Measurements from ENCODE around the gene CD52. TPM values are rescaled to one million over a fixed set of nuclear protein-coding genes. Genes with fewer than 3 reads are reported as not detected.

The CD52 gene
- total and polyA plus RNA-seq, 3 donors from 2014 or later = 3.0 to 23.8 TPM; not detected in 1

- Histone ChIP-seq H3K27ac (no peak overlapping the region), H3K9me3 (no peaks in the 10 kb centered on the region), H3K27me3 (no peaks in the 10 kb centered on the region), H3K36me3 (ENCODE audit: low read depth, missing control alignments) (no peaks in the 10 kb centered on the region), H3K4me1 (no peaks in the 10 kb centered on the region), H3K4me3 (no peak overlapping the region)
- WGBS, 2 donors = 77 to 85% methylated on average over 4 of the region's 4 CpGs
- no peak for DNase-seq
- TF ChIP-seq CTCF (IDR thresholded peaks at IDR 0.05) = no peak
- no peak for TF ChIP-seq POLR2A (IDR thresholded peaks at IDR 0.05)
- intact Hi-C loops (cut with DNase I; ENCODE audit: low total_unique reads) = no loop called here
Measured at GRCh38 chr1:26353210-26353859, 35.6 kb downstream of the CD52 start.

GRCh38 chr1:26353976-26354820 is 36.4 kb downstream of the CD52 start, which contains the start of gene CRYBG2:
Gene CRYBG2, minus strand, starts transcription at chr1:26354130. Its CDS starts 7,473 bp downstream, at chr1:26346657.
- H3K9me3 ChIP-seq = no peaks in the 10 kb centered on the region
- TF ChIP-seq CTCF (IDR thresholded peaks at IDR 0.05) (no peak), POLR2A (IDR thresholded peaks at IDR 0.05) (no peak)
- intact Hi-C loops (cut with DNase I; ENCODE audit: low total_unique reads) = no loop called here
- H3K27ac ChIP-seq = no peak within 1 kb of the TSS
- H3K27me3 ChIP-seq = no peaks in the 10 kb centered on the region
- no peaks in the 10 kb centered on the region for H3K4me1 ChIP-seq
- H3K4me3 ChIP-seq = no peak within 1 kb of the TSS
- DNase-seq = no peak
- WGBS, 2 donors = 70 to 91% methylated on average over 7 to 21 of the region's 21 CpGs
- H3K36me3 ChIP-seq (ENCODE audit: low read depth, missing control alignments) = no peaks in the 10 kb centered on the region

- intact Hi-C loops (cut with DNase I; ENCODE audit: low total_unique reads) = no loop called here
- TF ChIP-seq POLR2A (IDR thresholded peaks at IDR 0.05) = no peak
- no peak for TF ChIP-seq CTCF (IDR thresholded peaks at IDR 0.05)
- Histone ChIP-seq H3K36me3 (ENCODE audit: low read depth, missing control alignments) (no peaks in the 10 kb centered on the region), H3K9me3 (no peaks in the 10 kb centered on the region), H3K4me3 (no peak overlapping the region), H3K27ac (no peak overlapping the region), H3K27me3 (no peaks in the 10 kb centered on the region), H3K4me1 (no peaks in the 10 kb centered on the region)
- WGBS, 2 donors = 94 to 96% methylated on average over 8 to 9 of the region's 9 CpGs
- no peak for DNase-seq
Measured at GRCh38 chr1:26354972-26355371, 37.2 kb downstream of the CD52 start.

- WGBS, 2 donors = 87 to 92% methylated on average over 4 to 5 of the region's 5 CpGs
- DNase-seq = no peak
- H3K27me3 ChIP-seq = no peaks in the 10 kb centered on the region
Measured at GRCh38 chr1:26356106-26356505, 38.3 kb downstream of the CD52 start.

More at GRCh38 chr1:26356106-26356505, 38.3 kb downstream of the CD52 start:
- no peaks in the 10 kb centered on the region for H3K4me1 ChIP-seq
- no peak overlapping the region for H3K27ac ChIP-seq
- intact Hi-C loops (cut with DNase I; ENCODE audit: low total_unique reads) = no loop called here
- H3K36me3 ChIP-seq (ENCODE audit: low read depth, missing control alignments) = no peaks in the 10 kb centered on the region
- TF ChIP-seq CTCF (IDR thresholded peaks at IDR 0.05) (no peak), POLR2A (IDR thresholded peaks at IDR 0.05) (no peak)
- no peak overlapping the region for H3K4me3 ChIP-seq
- H3K9me3 ChIP-seq = no peaks in the 10 kb centered on the region

All from testis (tissue), 3 donors.